ENCODE results near the gene KCNK10. TPM values are rescaled to one million over a fixed set of nuclear protein-coding genes. Genes with fewer than 3 reads are reported as not detected.

Gene KCNK10
- total RNA-seq, 4 donors from 2014 or later = 0.10 to 0.38 TPM; not detected in 2

GRCh38 chr14:88232771-88233170, 90.3 kb downstream of the KCNK10 start:
- Histone ChIP-seq H3K4me3 (replicated peaks in 1 of 3) (no peak overlapping the region), H3K9me3 (no peaks in the 10 kb centered on the region), H3K36me3 (no peaks in the 10 kb centered on the region), H3K4me1 (no peaks in the 10 kb centered on the region), H3K27me3 (no peaks in the 10 kb centered on the region), H3K27ac (no peak overlapping the region)
- intact Hi-C loops (cut with DNase I) = no loop called here
- TF ChIP-seq POLR2A (IDR thresholded peaks at IDR 0.05) = no peak
- TF ChIP-seq CTCF (IDR thresholded peaks at IDR 0.05) = no peak
- DNase-seq = no peak
- WGBS, 2 donors = 83 to 91% methylated on average over 3 of the region's 3 CpGs

GRCh38 chr14:88231603-88232002, 91.5 kb downstream of the KCNK10 start:
- intact Hi-C loops (cut with DNase I) = no loop called here
- H3K4me3 ChIP-seq (replicated peaks in 1 of 3) = no peak overlapping the region
- 57 to 69% methylated on average over 5 of the region's 5 CpGs for WGBS, 2 donors

GRCh38 chr14:88229428-88229827, 93.6 kb downstream of the KCNK10 start:
- no peak overlapping the region for H3K27ac ChIP-seq

More at GRCh38 chr14:88231603-88232002, 91.5 kb downstream of the KCNK10 start:
- H3K36me3 ChIP-seq = no peaks in the 10 kb centered on the region
- no peak for DNase-seq
- no peak for TF ChIP-seq CTCF (IDR thresholded peaks at IDR 0.05)
- no peak for TF ChIP-seq POLR2A (IDR thresholded peaks at IDR 0.05)
- no peak overlapping the region for H3K27ac ChIP-seq
- no peaks in the 10 kb centered on the region for H3K4me1 ChIP-seq
- H3K9me3 ChIP-seq = no peaks in the 10 kb centered on the region
- no peaks in the 10 kb centered on the region for H3K27me3 ChIP-seq

GRCh38 chr14:88228522-88229236, 94.4 kb downstream of the KCNK10 start:
- no peak for DNase-seq
- Histone ChIP-seq H3K27me3 (no peaks in the 10 kb centered on the region), H3K4me3 (replicated peaks in 1 of 3) (no peak overlapping the region), H3K9me3 (no peaks in the 10 kb centered on the region), H3K36me3 (no peaks in the 10 kb centered on the region), H3K27ac (no peak overlapping the region), H3K4me1 (no peaks in the 10 kb centered on the region)
- 72 to 73% methylated on average over 3 of the region's 3 CpGs for WGBS, 2 donors
- TF ChIP-seq CTCF (IDR thresholded peaks at IDR 0.05) (no peak), POLR2A (IDR thresholded peaks at IDR 0.05) (no peak)
- intact Hi-C loops (cut with DNase I) = no loop called here

More at GRCh38 chr14:88229428-88229827, 93.6 kb downstream of the KCNK10 start:
- Histone ChIP-seq H3K4me1 (no peaks in the 10 kb centered on the region), H3K27me3 (no peaks in the 10 kb centered on the region), H3K4me3 (replicated peaks in 1 of 3) (no peak overlapping the region), H3K36me3 (no peaks in the 10 kb centered on the region), H3K9me3 (no peaks in the 10 kb centered on the region)
- DNase-seq = no peak
- TF ChIP-seq CTCF (IDR thresholded peaks at IDR 0.05) = no peak
- no peak for TF ChIP-seq POLR2A (IDR thresholded peaks at IDR 0.05)
- intact Hi-C loops (cut with DNase I) = no loop called here
- WGBS, 2 donors = 74 to 95% methylated on average over 1 of the region's 1 CpG

- no peaks in the 10 kb centered on the region for H3K27me3 ChIP-seq
- TF ChIP-seq POLR2A (IDR thresholded peaks at IDR 0.05) (no peak), CTCF (IDR thresholded peaks at IDR 0.05) (no peak)
- no peak for DNase-seq
- no peak overlapping the region for H3K27ac ChIP-seq
- no peaks in the 10 kb centered on the region for H3K9me3 ChIP-seq
- H3K4me3 ChIP-seq (replicated peaks in 1 of 3) = no peak overlapping the region
- intact Hi-C loops (cut with DNase I) = no loop called here
- no peaks in the 10 kb centered on the region for H3K4me1 ChIP-seq
- 86 to 92% methylated on average over 4 of the region's 4 CpGs for WGBS, 2 donors
- no peaks in the 10 kb centered on the region for H3K36me3 ChIP-seq
Measured at GRCh38 chr14:88227693-88228092, 95.4 kb downstream of the KCNK10 start.
